Liver (tissue), 9 donors: ENCODE data around the gene UBE3C. TPM values are rescaled to one million over a fixed set of nuclear protein-coding genes. Genes with fewer than 3 reads are reported as not detected.

Experiments used
- DNase-seq: peaks from one replicate; pipeline ENCODE4 v3.0.0-alpha.2; 2017; ENCODE audit warnings: low spot score
- H3K27ac ChIP-seq, 2 donors: one replicate each; pipeline ENCODE4 v1.7.0; 2013; ENCODE audit warnings: inconsistent platforms in 2 of 2, low read length in 2 of 2, control low read depth in 1 of 2, low read depth in 1 of 2, mild to moderate bottlenecking in 1 of 2
- H3K27me3 ChIP-seq, 4 donors: one replicate each; pipeline versions ENCODE4 v1.6.1 to v1.7.0; 2013; ENCODE audit warnings: low read length in 3 of 4, inconsistent platforms in 1 of 4, mild to moderate bottlenecking in 1 of 4, moderate library complexity in 1 of 4; ENCODE audit not compliant: control insufficient read depth in 4 of 4, insufficient read depth in 4 of 4
- H3K36me3 ChIP-seq, 4 donors: one replicate each; pipeline versions ENCODE4 v1.6.1 to v1.7.0; 2013; ENCODE audit warnings: low read length in 3 of 4, mild to moderate bottlenecking in 3 of 4, low read depth in 1 of 4, moderate library complexity in 1 of 4; ENCODE audit not compliant: control insufficient read depth in 4 of 4, insufficient read depth in 3 of 4
- H3K4me1 ChIP-seq, 4 donors: one replicate each; pipeline versions ENCODE4 v1.6.1 to v1.7.0; 2013; ENCODE audit warnings: low read length in 3 of 4, mild to moderate bottlenecking in 3 of 4, moderate library complexity in 1 of 4; ENCODE audit not compliant: control insufficient read depth in 4 of 4, insufficient read depth in 4 of 4
- H3K4me3 ChIP-seq, 3 donors: one replicate each; pipeline versions ENCODE4 v1.6.1 to v1.7.0; 2013; ENCODE audit warnings: low read length in 3 of 3, control low read depth in 1 of 3, low read depth in 1 of 3, mild to moderate bottlenecking in 1 of 3
- H3K9ac ChIP-seq, 2 donors: one replicate each; pipeline ENCODE4 v1.7.0; 2013; ENCODE audit warnings: low read length in 2 of 2, mild to moderate bottlenecking in 2 of 2, moderate library complexity in 2 of 2, control low read depth in 1 of 2, low read depth in 1 of 2
- H3K9me3 ChIP-seq, 4 donors: one replicate each; pipeline versions ENCODE4 v1.6.1 to v1.7.0; 2013; ENCODE audit warnings: low read length in 3 of 4; ENCODE audit not compliant: control insufficient read depth in 4 of 4
- FOXA2 ChIP-seq: IDR thresholded peaks from 2 replicates; pipeline ENCODE4 v1.6.1; 2016; ENCODE audit warnings: antibody characterized with exemption
- GABPA ChIP-seq, 2 donors: IDR thresholded peaks in 1 of 2; conservative IDR thresholded peaks in 1 of 2; 2 replicates each; pipeline ENCODE4 v1.6.1; 2016; ENCODE audit warnings: antibody characterized with exemption in 2 of 2, mild to moderate bottlenecking in 1 of 2, moderate library complexity in 1 of 2
- HNF4A ChIP-seq, 2 donors: conservative IDR thresholded peaks; 2 replicates each; pipeline ENCODE4 v1.6.1; 2016; ENCODE audit warnings: antibody characterized with exemption in 2 of 2, mild to moderate bottlenecking in 2 of 2
- HNF4G ChIP-seq: IDR thresholded peaks from 2 replicates; pipeline ENCODE4 v1.6.1; 2016; ENCODE audit warnings: antibody characterized with exemption
- JUND ChIP-seq, 2 donors: IDR thresholded peaks; 2 replicates each; pipeline ENCODE4 v1.6.1; 2016; ENCODE audit warnings: antibody characterized with exemption in 2 of 2
- NR2F2 ChIP-seq: IDR thresholded peaks from 2 replicates; pipeline ENCODE4 v1.6.1; 2016; ENCODE audit warnings: antibody characterized with exemption
- RAD21 ChIP-seq, 2 donors: IDR thresholded peaks; 2 replicates each; pipeline ENCODE4 v1.6.1; 2016; ENCODE audit warnings: antibody characterized with exemption in 2 of 2, mild to moderate bottlenecking in 2 of 2
- RXRA ChIP-seq, 2 donors: IDR thresholded peaks; 2 replicates each; pipeline ENCODE4 v1.6.1; 2017 to 2018; ENCODE audit warnings: antibody characterized with exemption in 2 of 2, mild to moderate bottlenecking in 1 of 2
- SP1 ChIP-seq: IDR thresholded peaks from 2 replicates; pipeline ENCODE4 v1.6.1; 2018; ENCODE audit warnings: antibody characterized with exemption, mild to moderate bottlenecking
- WGBS: extraction: QIAGEN DNeasy Blood & Tissue Kit; methylation state at CpG from one replicate; pipeline ENCODE4 v1.1.7; 2013; 5-methylcytosine and 5-hydroxymethylcytosine counted together
- polyA plus RNA-seq, 2 donors: library from polyadenylated mRNA; stranded (reverse) in 1 of 2; unstranded in 1 of 2; fragments of 200-250 nt in 1 of 2; fragments of >200 nt in 1 of 2; fragmentation: Nextera tagmentation in 1 of 2; extraction: Ambion mirVana in 1 of 2; gene quantifications; one replicate each; pipeline versions ENCODE4 v1.2.1 to v1.2.3, GENCODE V29; 2013 to 2015
- total RNA-seq, 2 donors: library from RNA; depleted of rRNA; stranded (reverse); fragments of >200 nt; gene quantifications; one replicate each; pipeline ENCODE4 v1.2.3, GENCODE V29; 2014
- TF ChIP-seq, protein P1 (sequence below): IDR thresholded peaks from 2 replicates; pipeline ENCODE4 v1.6.1; 2016; ENCODE audit warnings: antibody characterized with exemption, mild to moderate bottlenecking
- TF ChIP-seq, protein P2 (sequence below): fragments of 150-350 bp; IDR thresholded peaks from 2 replicates; pipeline ENCODE4 v1.5.1; 2017; ENCODE audit warnings: improper control_type of control experiment, low read depth, low read length; ENCODE audit not compliant: missing input control
- TF ChIP-seq, protein P3 (sequence below): IDR thresholded peaks from 2 replicates; pipeline ENCODE4 v1.6.1; 2016; ENCODE audit warnings: antibody characterized with exemption
- TF ChIP-seq, protein P4 (sequence below): IDR thresholded peaks from 2 replicates; pipeline ENCODE4 v1.6.1; 2016; ENCODE audit warnings: antibody characterized with exemption
- donor health status: healthy.
- donor health status: healthy.
- donor health status: healthy.
- donor health status: healthy.
- donor health status: healthy.

UBE3C gene
- total and polyA plus RNA-seq, 4 donors = 10.3 to 61.8 (median 33.9) TPM

DNA sequence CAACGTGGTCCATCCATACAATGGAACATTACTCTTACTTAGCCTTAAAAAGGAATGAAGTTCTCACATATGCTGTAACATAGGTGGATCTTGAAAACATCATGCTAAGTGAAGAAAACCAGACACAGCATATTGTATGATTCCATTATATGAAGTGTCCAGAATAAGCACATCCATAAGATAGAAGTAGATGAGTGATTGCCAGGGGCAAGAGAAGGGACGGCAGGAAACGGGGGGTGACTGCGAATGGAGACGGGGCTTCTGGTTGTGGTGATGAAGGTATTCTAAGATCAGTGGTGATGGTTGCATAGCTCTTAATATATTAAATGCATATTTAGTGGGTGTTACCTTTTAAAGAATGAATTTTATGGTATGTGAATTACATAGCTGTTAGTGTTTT lies 29.8 kb downstream of the UBE3C start:
- no peak for DNase-seq
- Histone ChIP-seq H3K27ac (no peak overlapping the region), H3K4me1 (no peaks in the 10 kb centered on the region), H3K9ac (no peak overlapping the region), H3K27me3 (no peaks in the 10 kb centered on the region), H3K9me3 (no peaks in the 10 kb centered on the region), H3K36me3 (peaks cover 6 to 44% (median 30%) of the 10 kb centered on the region in 4 donors), H3K4me3 (no peak overlapping the region)
- TF ChIP-seq GABPA (IDR thresholded peaks at IDR 0.05 in 1 of 2, conservative IDR thresholded peaks at IDR 0.05 in 1 of 2) (no peak), NR2F2 (no peak), JUND (IDR thresholded peaks at IDR 0.05) (no peak), FOXA2 (no peak), HNF4G (no peak)
- TF ChIP-seq, protein P1, sequence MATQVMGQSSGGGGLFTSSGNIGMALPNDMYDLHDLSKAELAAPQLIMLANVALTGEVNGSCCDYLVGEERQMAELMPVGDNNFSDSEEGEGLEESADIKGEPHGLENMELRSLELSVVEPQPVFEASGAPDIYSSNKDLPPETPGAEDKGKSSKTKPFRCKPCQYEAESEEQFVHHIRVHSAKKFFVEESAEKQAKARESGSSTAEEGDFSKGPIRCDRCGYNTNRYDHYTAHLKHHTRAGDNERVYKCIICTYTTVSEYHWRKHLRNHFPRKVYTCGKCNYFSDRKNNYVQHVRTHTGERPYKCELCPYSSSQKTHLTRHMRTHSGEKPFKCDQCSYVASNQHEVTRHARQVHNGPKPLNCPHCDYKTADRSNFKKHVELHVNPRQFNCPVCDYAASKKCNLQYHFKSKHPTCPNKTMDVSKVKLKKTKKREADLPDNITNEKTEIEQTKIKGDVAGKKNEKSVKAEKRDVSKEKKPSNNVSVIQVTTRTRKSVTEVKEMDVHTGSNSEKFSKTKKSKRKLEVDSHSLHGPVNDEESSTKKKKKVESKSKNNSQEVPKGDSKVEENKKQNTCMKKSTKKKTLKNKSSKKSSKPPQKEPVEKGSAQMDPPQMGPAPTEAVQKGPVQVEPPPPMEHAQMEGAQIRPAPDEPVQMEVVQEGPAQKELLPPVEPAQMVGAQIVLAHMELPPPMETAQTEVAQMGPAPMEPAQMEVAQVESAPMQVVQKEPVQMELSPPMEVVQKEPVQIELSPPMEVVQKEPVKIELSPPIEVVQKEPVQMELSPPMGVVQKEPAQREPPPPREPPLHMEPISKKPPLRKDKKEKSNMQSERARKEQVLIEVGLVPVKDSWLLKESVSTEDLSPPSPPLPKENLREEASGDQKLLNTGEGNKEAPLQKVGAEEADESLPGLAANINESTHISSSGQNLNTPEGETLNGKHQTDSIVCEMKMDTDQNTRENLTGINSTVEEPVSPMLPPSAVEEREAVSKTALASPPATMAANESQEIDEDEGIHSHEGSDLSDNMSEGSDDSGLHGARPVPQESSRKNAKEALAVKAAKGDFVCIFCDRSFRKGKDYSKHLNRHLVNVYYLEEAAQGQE = no peak
- 96% methylated on average over 5 of the region's 5 CpGs for WGBS

GRCh38 chr7:157176771-157177170 lies 38.0 kb downstream of the UBE3C start:
- H3K9me3 ChIP-seq = no peaks in the 10 kb centered on the region
- H3K27me3 ChIP-seq = no peaks in the 10 kb centered on the region
- H3K9ac ChIP-seq = no peak overlapping the region
- no peak overlapping the region for H3K4me3 ChIP-seq
- 99% methylated on average over 4 of the region's 4 CpGs for WGBS
- H3K36me3 ChIP-seq = peaks cover 16 to 72% (median 51%) of the 10 kb centered on the region in 4 donors
- no peaks in the 10 kb centered on the region for H3K4me1 ChIP-seq
- H3K27ac ChIP-seq = no peak overlapping the region
- no peak for DNase-seq
- TF ChIP-seq GABPA (IDR thresholded peaks at IDR 0.05 in 1 of 2, conservative IDR thresholded peaks at IDR 0.05 in 1 of 2) = no peak
- TF ChIP-seq JUND (IDR thresholded peaks at IDR 0.05) = no peak
- TF ChIP-seq RAD21 (IDR thresholded peaks at IDR 0.05) = no peak
- TF ChIP-seq, protein P2, sequence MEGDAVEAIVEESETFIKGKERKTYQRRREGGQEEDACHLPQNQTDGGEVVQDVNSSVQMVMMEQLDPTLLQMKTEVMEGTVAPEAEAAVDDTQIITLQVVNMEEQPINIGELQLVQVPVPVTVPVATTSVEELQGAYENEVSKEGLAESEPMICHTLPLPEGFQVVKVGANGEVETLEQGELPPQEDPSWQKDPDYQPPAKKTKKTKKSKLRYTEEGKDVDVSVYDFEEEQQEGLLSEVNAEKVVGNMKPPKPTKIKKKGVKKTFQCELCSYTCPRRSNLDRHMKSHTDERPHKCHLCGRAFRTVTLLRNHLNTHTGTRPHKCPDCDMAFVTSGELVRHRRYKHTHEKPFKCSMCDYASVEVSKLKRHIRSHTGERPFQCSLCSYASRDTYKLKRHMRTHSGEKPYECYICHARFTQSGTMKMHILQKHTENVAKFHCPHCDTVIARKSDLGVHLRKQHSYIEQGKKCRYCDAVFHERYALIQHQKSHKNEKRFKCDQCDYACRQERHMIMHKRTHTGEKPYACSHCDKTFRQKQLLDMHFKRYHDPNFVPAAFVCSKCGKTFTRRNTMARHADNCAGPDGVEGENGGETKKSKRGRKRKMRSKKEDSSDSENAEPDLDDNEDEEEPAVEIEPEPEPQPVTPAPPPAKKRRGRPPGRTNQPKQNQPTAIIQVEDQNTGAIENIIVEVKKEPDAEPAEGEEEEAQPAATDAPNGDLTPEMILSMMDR = no peak
- no peak for TF ChIP-seq HNF4A (conservative IDR thresholded peaks at IDR 0.05)
- TF ChIP-seq, protein P3, sequence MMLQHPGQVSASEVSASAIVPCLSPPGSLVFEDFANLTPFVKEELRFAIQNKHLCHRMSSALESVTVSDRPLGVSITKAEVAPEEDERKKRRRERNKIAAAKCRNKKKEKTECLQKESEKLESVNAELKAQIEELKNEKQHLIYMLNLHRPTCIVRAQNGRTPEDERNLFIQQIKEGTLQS = no peak
- TF ChIP-seq SP1 = no peak
- no peak for TF ChIP-seq RXRA (IDR thresholded peaks at IDR 0.05)
- TF ChIP-seq, protein P4, sequence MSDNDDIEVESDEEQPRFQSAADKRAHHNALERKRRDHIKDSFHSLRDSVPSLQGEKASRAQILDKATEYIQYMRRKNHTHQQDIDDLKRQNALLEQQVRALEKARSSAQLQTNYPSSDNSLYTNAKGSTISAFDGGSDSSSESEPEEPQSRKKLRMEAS = no peak
- TF ChIP-seq NR2F2 = no peak
- TF ChIP-seq HNF4G = no peak
- TF ChIP-seq, protein P1 = no peak
